Peyer's patch (tissue), 4 donors: Measurements from ENCODE around the gene FOSL1.

Experiments used
- POLR2A ChIP-seq, 2 donors: fragments of 450-650 bp; IDR thresholded peaks; one replicate each; pipeline ENCODE4 v1.5.1; 2017; ENCODE audit warnings: antibody characterized with exemption in 2 of 2, mild to moderate bottlenecking in 2 of 2, moderate library complexity in 2 of 2
- TF ChIP-seq, protein P1 (sequence below), 6 experiments: fragments of 450-650 bp in 4 of 6; fragments of 200-600 bp in 2 of 6; sonication (generic) in 1 of 6; IDR thresholded peaks; one replicate each; pipeline ENCODE4 v1.5.1; 2017 to 2019; ENCODE audit warnings: antibody characterized with exemption in 6 of 6, mild to moderate bottlenecking in 3 of 6, moderate library complexity in 1 of 6

DNA sequence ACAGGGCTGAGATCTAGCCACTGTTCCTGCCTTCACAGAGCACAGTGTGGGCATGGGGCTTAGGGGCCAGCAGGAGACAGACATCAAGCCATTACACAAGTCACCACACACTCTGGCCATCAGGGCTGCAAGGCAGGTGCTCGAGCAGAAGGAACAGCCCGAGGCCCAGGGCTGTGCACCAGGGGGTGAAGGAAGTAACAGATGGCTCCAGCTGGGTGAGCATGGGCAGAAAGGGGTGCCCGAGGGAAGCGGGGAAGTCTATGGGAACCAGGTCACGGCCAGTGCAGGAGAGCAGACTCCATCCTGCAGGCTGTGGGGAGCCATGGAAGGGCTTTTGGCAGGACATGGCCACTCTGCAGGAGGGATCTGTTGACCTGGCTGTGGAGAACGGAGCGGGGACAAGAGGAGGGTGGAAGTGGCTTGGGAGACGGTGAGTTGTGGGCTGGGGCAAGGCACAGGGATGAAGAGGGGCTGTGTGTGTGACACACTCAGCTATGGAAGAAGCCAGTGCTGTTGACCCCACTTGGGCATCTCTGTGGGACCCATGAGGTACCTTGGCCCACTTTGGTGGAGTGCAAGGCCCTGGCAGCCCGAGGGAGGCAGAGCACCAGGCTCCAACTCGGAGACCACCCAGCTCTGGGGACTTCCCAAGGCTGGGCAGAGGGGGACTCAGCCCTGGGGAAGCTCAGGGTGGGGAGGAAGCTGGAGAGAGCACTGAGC lies 15.1 kb upstream of the FOSL1 start:
- TF ChIP-seq, protein P1, sequence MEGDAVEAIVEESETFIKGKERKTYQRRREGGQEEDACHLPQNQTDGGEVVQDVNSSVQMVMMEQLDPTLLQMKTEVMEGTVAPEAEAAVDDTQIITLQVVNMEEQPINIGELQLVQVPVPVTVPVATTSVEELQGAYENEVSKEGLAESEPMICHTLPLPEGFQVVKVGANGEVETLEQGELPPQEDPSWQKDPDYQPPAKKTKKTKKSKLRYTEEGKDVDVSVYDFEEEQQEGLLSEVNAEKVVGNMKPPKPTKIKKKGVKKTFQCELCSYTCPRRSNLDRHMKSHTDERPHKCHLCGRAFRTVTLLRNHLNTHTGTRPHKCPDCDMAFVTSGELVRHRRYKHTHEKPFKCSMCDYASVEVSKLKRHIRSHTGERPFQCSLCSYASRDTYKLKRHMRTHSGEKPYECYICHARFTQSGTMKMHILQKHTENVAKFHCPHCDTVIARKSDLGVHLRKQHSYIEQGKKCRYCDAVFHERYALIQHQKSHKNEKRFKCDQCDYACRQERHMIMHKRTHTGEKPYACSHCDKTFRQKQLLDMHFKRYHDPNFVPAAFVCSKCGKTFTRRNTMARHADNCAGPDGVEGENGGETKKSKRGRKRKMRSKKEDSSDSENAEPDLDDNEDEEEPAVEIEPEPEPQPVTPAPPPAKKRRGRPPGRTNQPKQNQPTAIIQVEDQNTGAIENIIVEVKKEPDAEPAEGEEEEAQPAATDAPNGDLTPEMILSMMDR (IDR thresholded peaks at IDR 0.05): no peak
- TF ChIP-seq POLR2A (IDR thresholded peaks at IDR 0.05): no peak
